ENCODE data around the gene HCN2.
"Not testable (repeated sequence)": the region's sequence is repeated elsewhere in the genome, so short reads cannot be mapped to it uniquely, and the experiment has no call there.

Gene HCN2

DNA sequence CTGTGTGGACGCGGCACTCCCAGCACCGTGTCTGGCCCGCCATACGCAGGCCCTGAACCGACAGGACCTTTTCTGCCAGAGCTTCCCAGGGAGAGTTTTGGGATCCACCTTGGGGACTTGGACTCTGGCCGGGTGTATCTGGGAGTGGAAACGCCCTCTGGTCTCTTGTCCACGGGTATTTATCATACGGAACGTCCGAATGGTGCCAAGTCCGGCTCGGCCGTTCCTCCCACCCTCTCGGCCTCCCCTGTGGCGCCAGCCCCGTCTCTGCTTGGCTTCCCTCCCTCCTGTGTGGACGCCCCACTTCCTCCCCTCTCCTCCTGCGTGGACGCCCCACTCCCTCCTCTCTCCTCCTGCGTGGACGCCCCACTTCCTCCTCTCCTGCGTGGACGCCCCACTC lies 12.1 kb downstream of the HCN2 start:
- DNase-seq (ENCODE audit: low spot score) = no peak
- Histone ChIP-seq H3K27ac (no peak overlapping the region), H3K4me3 (no peak overlapping the region)
- TF ChIP-seq, protein P1, sequence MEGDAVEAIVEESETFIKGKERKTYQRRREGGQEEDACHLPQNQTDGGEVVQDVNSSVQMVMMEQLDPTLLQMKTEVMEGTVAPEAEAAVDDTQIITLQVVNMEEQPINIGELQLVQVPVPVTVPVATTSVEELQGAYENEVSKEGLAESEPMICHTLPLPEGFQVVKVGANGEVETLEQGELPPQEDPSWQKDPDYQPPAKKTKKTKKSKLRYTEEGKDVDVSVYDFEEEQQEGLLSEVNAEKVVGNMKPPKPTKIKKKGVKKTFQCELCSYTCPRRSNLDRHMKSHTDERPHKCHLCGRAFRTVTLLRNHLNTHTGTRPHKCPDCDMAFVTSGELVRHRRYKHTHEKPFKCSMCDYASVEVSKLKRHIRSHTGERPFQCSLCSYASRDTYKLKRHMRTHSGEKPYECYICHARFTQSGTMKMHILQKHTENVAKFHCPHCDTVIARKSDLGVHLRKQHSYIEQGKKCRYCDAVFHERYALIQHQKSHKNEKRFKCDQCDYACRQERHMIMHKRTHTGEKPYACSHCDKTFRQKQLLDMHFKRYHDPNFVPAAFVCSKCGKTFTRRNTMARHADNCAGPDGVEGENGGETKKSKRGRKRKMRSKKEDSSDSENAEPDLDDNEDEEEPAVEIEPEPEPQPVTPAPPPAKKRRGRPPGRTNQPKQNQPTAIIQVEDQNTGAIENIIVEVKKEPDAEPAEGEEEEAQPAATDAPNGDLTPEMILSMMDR (IDR thresholded peaks at IDR 0.05) = no peak

DNA sequence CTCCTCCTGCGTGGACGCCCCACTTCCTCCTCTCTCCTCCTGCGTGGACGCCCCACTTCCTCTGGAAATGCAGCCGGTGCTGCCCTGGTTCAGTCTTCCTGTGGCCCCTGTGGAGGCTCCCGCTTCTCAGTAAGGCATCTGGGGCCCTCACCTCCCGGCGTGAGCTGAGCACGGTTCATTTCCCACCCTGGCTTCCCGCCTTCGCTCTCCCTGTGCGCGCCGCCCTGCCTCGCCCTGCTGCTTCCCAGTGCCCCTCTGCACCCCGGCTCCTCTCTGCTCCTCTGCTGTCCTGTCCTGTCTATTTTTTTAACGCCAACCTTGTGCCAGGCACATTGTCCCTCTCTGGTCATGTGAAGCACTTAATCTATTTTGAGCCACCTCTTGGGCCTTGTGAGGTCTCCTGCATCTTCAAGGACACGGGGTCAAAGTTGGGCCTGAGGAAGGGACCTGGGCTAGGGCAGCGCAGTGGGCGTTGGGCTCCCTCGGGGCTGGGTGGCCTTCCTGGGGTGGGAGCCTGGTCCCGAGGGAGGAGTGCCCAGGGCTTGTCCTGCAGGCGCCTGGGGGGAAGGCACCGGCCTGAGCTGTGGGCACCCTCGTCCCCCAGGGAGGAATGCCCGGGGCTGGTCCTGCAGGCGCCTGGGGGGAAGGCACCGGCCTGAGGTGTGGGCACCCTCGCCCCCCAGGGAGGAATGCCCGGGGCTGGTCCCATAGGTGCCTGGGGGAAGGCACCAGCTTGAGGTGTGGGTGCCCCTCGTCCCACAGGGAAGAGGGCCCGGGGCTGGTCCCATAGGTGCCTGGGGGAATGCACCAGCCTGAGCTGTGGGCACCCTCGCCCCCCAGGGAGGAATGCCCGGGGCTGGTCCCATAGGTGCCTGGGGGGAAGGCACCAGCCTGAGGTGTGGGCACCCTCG lies 13.0 kb downstream of the HCN2 start:
- TF ChIP-seq, protein P1 (IDR thresholded peaks at IDR 0.05) = no peak
- no peak for DNase-seq (ENCODE audit: low spot score)
- H3K4me3 ChIP-seq = no peak overlapping the region
- H3K27ac ChIP-seq = no peak overlapping the region

DNA sequence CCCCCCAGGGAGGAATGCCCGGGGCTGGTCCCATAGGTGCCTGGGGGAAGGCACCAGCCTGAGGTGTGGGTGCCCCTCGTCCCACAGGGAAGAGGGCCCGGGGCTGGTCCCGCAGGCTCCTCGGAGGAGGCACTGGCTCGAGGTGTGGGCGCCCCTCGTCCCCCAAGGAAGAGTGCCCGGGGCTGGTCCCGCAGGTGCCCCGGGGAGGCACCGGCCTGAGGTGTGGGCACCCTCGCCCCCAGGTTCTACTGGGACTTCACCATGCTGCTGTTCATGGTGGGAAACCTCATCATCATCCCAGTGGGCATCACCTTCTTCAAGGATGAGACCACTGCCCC lies 13.6 kb downstream of the HCN2 start:
- H3K27ac ChIP-seq; DNase-seq (ENCODE audit: low spot score); H3K4me3 ChIP-seq: not testable (repeated sequence)

DNA sequence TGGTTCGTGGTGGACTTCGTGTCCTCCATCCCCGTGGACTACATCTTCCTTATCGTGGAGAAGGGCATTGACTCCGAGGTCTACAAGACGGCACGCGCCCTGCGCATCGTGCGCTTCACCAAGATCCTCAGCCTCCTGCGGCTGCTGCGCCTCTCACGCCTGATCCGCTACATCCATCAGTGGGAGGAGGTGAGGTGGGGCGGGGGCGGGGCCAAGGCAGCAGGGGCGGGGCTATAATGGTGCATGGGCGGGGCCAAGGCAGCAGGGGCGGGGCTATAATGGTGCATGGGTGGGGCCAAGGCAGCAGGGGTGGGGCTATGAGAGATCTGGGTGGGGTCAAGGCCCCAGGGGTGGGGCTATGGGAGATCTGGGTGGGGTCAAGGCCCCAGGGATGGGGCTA lies 14.1 kb downstream of the HCN2 start:
- not testable (repeated sequence) for H3K4me3 ChIP-seq; DNase-seq (ENCODE audit: low spot score); H3K27ac ChIP-seq

DNA sequence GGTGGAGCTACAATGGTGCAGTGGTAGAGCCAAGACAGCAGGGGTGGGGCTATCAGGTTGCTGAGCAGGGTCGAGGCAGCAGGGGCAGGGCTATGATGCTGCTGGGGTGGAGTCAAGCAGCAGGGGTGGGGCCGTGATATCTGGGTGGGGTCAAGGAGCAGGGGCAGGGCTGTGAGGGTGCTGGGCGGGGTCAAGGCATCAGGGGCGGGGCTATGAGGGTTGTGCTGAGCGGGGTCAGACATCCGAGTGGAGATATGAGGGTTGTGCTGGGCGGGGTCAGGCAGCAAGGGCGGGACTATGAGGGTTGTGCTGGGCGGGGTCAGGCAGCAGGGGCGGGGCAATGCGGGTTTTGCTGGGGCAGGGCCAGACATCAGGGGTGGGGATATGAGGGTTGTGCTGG lies 14.7 kb downstream of the HCN2 start:
- TF ChIP-seq, protein P1 (IDR thresholded peaks at IDR 0.05) = no peak
- no peak overlapping the region for H3K4me3 ChIP-seq
- no peak overlapping the region for H3K27ac ChIP-seq
- DNase-seq (ENCODE audit: low spot score) = no peak

DNA sequence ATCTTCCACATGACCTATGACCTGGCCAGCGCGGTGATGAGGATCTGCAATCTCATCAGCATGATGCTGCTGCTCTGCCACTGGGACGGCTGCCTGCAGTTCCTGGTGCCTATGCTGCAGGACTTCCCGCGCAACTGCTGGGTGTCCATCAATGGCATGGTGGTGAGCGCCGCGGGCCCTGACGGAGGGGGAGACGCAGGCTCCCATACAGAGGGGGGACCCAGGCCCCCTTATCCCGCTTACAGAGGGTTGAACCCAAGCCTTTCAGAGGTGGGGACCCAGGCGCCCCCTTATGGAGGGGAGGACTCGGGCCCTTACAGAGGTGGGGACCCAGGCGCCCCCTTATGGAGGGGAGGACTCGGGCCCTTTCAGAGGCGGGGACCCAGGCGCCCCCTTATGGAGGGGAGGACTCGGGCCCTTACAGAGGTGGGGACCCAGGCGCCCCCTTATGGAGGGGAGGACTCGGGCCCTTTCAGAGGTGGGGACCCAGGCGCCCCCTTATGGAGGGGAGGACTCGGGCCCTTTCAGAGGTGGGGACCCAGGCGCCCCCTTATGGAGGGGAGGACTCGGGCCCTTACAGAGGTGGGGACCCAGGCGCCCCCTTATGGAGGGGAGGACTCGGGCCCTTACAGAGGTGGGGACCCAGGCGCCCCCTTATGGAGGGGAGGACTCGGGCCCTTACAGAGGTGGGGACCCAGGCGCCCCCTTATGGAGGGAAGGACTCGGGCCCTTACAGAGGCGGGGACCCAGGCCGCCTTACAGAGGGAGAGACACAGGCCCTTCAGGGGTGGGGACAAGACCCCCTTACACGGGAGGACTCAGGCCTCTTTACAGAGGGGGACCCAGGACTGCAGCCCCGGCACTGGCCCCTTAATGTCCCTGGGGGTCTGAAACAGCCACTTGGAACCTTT lies 15.6 kb downstream of the HCN2 start:
- DNase-seq (ENCODE audit: low spot score); H3K4me3 ChIP-seq: not testable (repeated sequence)

DNA sequence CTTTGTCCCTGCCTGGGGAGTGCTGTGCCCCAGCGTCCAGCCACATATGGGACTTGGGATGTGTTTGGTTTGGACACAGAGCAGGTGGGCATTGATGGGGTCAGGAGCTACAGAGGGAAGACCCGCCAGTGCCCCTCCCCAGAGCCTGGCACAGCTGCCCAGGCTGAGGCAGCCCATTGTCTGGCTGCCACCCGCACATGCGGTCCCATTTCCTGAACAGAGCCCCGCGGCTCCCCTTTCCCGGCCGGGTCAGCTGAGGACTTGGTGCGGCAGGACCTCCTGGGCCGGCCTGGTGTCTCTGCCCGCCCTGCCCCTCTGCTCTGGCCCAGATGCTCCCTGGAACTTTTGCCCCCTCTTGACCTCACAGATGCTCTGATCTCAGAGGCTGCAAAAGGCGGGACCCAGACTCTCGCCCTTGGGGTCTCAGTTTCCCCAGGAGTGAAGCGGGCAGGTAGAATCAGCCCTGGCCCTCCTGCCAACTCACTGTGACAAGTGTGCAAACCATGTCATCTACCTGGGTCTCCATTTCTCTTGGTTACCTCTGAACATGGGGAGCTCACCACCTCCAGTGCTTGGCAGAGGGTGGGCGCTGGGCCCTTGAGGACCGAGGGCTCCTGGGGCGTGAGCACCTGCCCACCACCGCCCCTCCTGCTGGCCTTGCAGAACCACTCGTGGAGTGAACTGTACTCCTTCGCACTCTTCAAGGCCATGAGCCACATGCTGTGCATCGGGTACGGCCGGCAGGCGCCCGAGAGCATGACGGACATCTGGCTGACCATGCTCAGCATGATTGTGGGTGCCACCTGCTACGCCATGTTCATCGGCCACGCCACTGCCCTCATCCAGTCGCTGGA lies 17.8 kb downstream of the HCN2 start:
- TF ChIP-seq, protein P1 (IDR thresholded peaks at IDR 0.05) = no peak
- no peak overlapping the region for H3K4me3 ChIP-seq
- no peak overlapping the region for H3K27ac ChIP-seq
- no peak for DNase-seq (ENCODE audit: low spot score)

More for the DNA sequence above, 15.6 kb downstream of the HCN2 start:
- not testable (repeated sequence) for H3K27ac ChIP-seq
